GM21529 (cell line): ENCODE data around the gene EMP1.
A peak's percentile ranks its signal among the peaks of the same experiment; 100 is the strongest.
"Not testable (repeated sequence)": the region's sequence is repeated elsewhere in the genome, so short reads cannot be mapped to it uniquely, and the experiment has no call there.

Experiments
- ATAC-seq: cut with Tn5 transposase; IDR thresholded peaks from one replicate; pipeline ENCODE4 v1.9.1; 2021; ENCODE audit not compliant: unreplicated experiment

The EMP1 gene

GRCh38 chr12:13253966-13254760 lies 57.6 kb downstream of the EMP1 start:
- ATAC-seq: no peak

- ATAC-seq: peak; percentile 99
These were observed 59.5 kb downstream of the EMP1 start for GRCh38 chr12:13255792-13256691.

GRCh38 chr12:13256692-13257045 lies 60.1 kb downstream of the EMP1 start:
- no peak for ATAC-seq

GRCh38 chr12:13257356-13257875 lies 60.9 kb downstream of the EMP1 start:
- ATAC-seq: no peak

GRCh38 chr12:13258197-13258596 lies 61.7 kb downstream of the EMP1 start:
- no peak for ATAC-seq

- no peak for ATAC-seq
These were observed 62.2 kb downstream of the EMP1 start for GRCh38 chr12:13258717-13259119.

- not testable (repeated sequence) for ATAC-seq
These were observed 63.1 kb downstream of the EMP1 start for GRCh38 chr12:13259625-13260024.

GRCh38 chr12:13267826-13268225 lies 71.3 kb downstream of the EMP1 start:
- not testable (repeated sequence) for ATAC-seq

GRCh38 chr12:13268581-13268980 lies 72.1 kb downstream of the EMP1 start:
- ATAC-seq: no peak
